Activated T-helper 1 cell treated with Interleukin-2 at 50 U/mL for 16 hours (primary cell): ENCODE measurements around the gene COL4A6.

Experiments
- DNase-seq: peaks from one replicate; pipeline ENCODE4 v3.0.0-alpha.2; 2020; ENCODE audit warnings: low read depth

Gene COL4A6

GRCh38 chrX:108270739-108271396 lies 167.4 kb downstream of the COL4A6 start:
- no peak for DNase-seq

GRCh38 chrX:108270280-108270679 lies 167.9 kb downstream of the COL4A6 start:
- no peak for DNase-seq

GRCh38 chrX:108268434-108269080 lies 169.7 kb downstream of the COL4A6 start:
- DNase-seq = no peak

GRCh38 chrX:108267557-108267956 lies 170.7 kb downstream of the COL4A6 start:
- DNase-seq = no peak

GRCh38 chrX:108264376-108264775 lies 173.8 kb downstream of the COL4A6 start:
- no peak for DNase-seq

GRCh38 chrX:108261549-108262203 lies 176.5 kb downstream of the COL4A6 start:
- DNase-seq = no peak

GRCh38 chrX:108257556-108257955 lies 180.7 kb downstream of the COL4A6 start:
- no peak for DNase-seq

GRCh38 chrX:108254636-108255035 lies 183.6 kb downstream of the COL4A6 start:
- no peak for DNase-seq

GRCh38 chrX:108250654-108251579 lies 187.3 kb downstream of the COL4A6 start:
- no peak for DNase-seq

- no peak for DNase-seq
These were observed 191.8 kb downstream of the COL4A6 start for GRCh38 chrX:108246304-108246954.

GRCh38 chrX:108245462-108245861 lies 192.8 kb downstream of the COL4A6 start:
- DNase-seq = no peak

- no peak for DNase-seq
These were observed 202.2 kb downstream of the COL4A6 start for GRCh38 chrX:108235986-108236385.

- no peak for DNase-seq
These were observed 207.6 kb downstream of the COL4A6 start for GRCh38 chrX:108230574-108230973.

- DNase-seq = no peak
These were observed 213.2 kb downstream of the COL4A6 start for GRCh38 chrX:108224727-108225621.

GRCh38 chrX:108224218-108224617 lies 214.0 kb downstream of the COL4A6 start:
- DNase-seq = no peak

- no peak for DNase-seq
These were observed 214.6 kb downstream of the COL4A6 start for GRCh38 chrX:108223585-108223984.

GRCh38 chrX:108221301-108221864 lies 216.8 kb downstream of the COL4A6 start:
- no peak for DNase-seq

- no peak for DNase-seq
These were observed 218.1 kb downstream of the COL4A6 start for GRCh38 chrX:108219949-108220601.

- DNase-seq = no peak
These were observed 220.3 kb downstream of the COL4A6 start for GRCh38 chrX:108217876-108218275.
